GM23338 (cell line): Measurements from ENCODE around the gene UPF2. TPM values are rescaled to one million over a fixed set of nuclear protein-coding genes. Genes with fewer than 3 reads are reported as not detected.

Experiments
- ATAC-seq: fragments of 200-7000 bp; cut with Tn5 transposase; 3 replicates; pipeline ENCODE4 v1.9.1; 2020
- DNase-seq: peaks from one replicate; pipeline ENCODE4 v3.0.0-alpha.2; 2015; ENCODE audit warnings: low spot score
- H2AFZ ChIP-seq: fragments of 200-600 bp; sonication (generic); 2 replicates; pipeline ENCODE4 v1.8.0; 2016; ENCODE audit warnings: antibody characterized with exemption, mild to moderate bottlenecking, moderate library complexity
- H3F3A ChIP-seq: fragments of 200-600 bp; sonication (generic); replicated peaks from 2 replicates; pipeline ENCODE4 v1.8.0; 2017; ENCODE audit warnings: antibody characterized with exemption, mixed run types, low read depth
- H3K27ac ChIP-seq: fragments of 200-600 bp; sonication (generic); 2 replicates; pipeline ENCODE4 v1.6.1; 2016; ENCODE audit warnings: low read depth
- H3K27me3 ChIP-seq: fragments of 200-600 bp; sonication (generic); 2 replicates; pipeline ENCODE4 v1.8.0; 2016; ENCODE audit warnings: mild to moderate bottlenecking, mixed run types, moderate library complexity; ENCODE audit not compliant: insufficient read depth
- H3K36me3 ChIP-seq: fragments of 200-600 bp; sonication (generic); 2 replicates; pipeline ENCODE4 v1.8.0; 2016; ENCODE audit warnings: mild to moderate bottlenecking; ENCODE audit not compliant: insufficient read depth
- H3K4me1 ChIP-seq: fragments of 200-600 bp; sonication (generic); 2 replicates; pipeline ENCODE4 v1.8.0; 2016; ENCODE audit warnings: mild to moderate bottlenecking, moderate library complexity; ENCODE audit not compliant: insufficient read depth
- H3K4me2 ChIP-seq: fragments of 200-600 bp; sonication (generic); 2 replicates; pipeline ENCODE4 v1.7.1; 2017; ENCODE audit warnings: mixed run types
- H3K4me3 ChIP-seq: fragments of 200-600 bp; sonication (generic); 2 replicates; pipeline ENCODE4 v1.6.1; 2016; ENCODE audit warnings: mixed run types
- H3K79me2 ChIP-seq: fragments of 200-600 bp; sonication (generic); replicated peaks from 2 replicates; pipeline ENCODE4 v1.8.0; 2017; ENCODE audit warnings: mild to moderate bottlenecking; ENCODE audit not compliant: insufficient read depth
- H3K9me2 ChIP-seq: fragments of 200-600 bp; sonication (generic); 2 replicates; pipeline ENCODE4 v1.8.0; 2017; ENCODE audit not compliant: insufficient read depth
- H4K20me1 ChIP-seq: fragments of 200-600 bp; sonication (generic); replicated peaks from 2 replicates; pipeline ENCODE4 v1.8.0; 2017; ENCODE audit warnings: mild to moderate bottlenecking; ENCODE audit not compliant: insufficient read depth
- H3K27ac Mint-ChIP-seq: 2 replicates; pipeline ENCODE4 v1.8.0; 2020; ENCODE audit warnings: inconsistent platforms, mild to moderate bottlenecking, moderate library complexity, mixed read lengths
- H3K27me3 Mint-ChIP-seq: 3 replicates; pipeline ENCODE4 v1.8.0; 2022; ENCODE audit warnings: low read depth, mild to moderate bottlenecking, moderate library complexity, mixed read lengths, inconsistent platforms; ENCODE audit not compliant: insufficient read depth, poor library complexity
- H3K36me3 Mint-ChIP-seq: 3 replicates; pipeline ENCODE4 v1.8.0; 2021; ENCODE audit warnings: low read depth, mild to moderate bottlenecking, inconsistent platforms, moderate library complexity, mixed read lengths
- H3K4me1 Mint-ChIP-seq: 3 replicates; pipeline ENCODE4 v1.8.0; 2020; ENCODE audit warnings: mild to moderate bottlenecking, inconsistent platforms, mixed read lengths
- H3K4me3 Mint-ChIP-seq: 3 replicates; pipeline ENCODE4 v1.8.0; 2021; ENCODE audit warnings: moderate library complexity, mild to moderate bottlenecking, inconsistent platforms, mixed read lengths
- H3K9me3 Mint-ChIP-seq: 3 replicates; pipeline ENCODE4 v1.8.0; 2020; ENCODE audit warnings: moderate library complexity, mild to moderate bottlenecking, inconsistent platforms, mixed read lengths
- CREB1 ChIP-seq: fragments of 250-450 bp; sonication (Bioruptor Pico); IDR thresholded peaks from 2 replicates; pipeline ENCODE4 v1.5.0; 2020; ENCODE audit warnings: low read depth, mild to moderate bottlenecking, moderate library complexity
- EZH2phosphoT487 ChIP-seq: fragments of 200-600 bp; sonication (generic); IDR thresholded peaks from one replicate; pipeline ENCODE4 v1.8.1; 2018; ENCODE audit warnings: antibody characterized with exemption; ENCODE audit not compliant: unreplicated experiment
- JUNB ChIP-seq: IDR thresholded peaks from one replicate; pipeline ENCODE4 v1.6.1; 2016; ENCODE audit warnings: antibody characterized with exemption; ENCODE audit not compliant: unreplicated experiment
- POLR2AphosphoS5 ChIP-seq: IDR thresholded peaks from 2 replicates; pipeline ENCODE4 v1.6.1; 2016; ENCODE audit warnings: antibody characterized with exemption, low read depth
- REST ChIP-seq: IDR thresholded peaks from one replicate; pipeline ENCODE4 v1.6.1; 2018; ENCODE audit warnings: antibody characterized with exemption; ENCODE audit not compliant: unreplicated experiment
- STAT1 ChIP-seq: IDR thresholded peaks from one replicate; pipeline ENCODE4 v1.6.1; 2016; ENCODE audit warnings: antibody characterized with exemption; ENCODE audit not compliant: unreplicated experiment
- ZNF114 ChIP-seq: fragments of 250-450 bp; sonication (Bioruptor Pico); IDR thresholded peaks from 2 replicates; pipeline ENCODE4 v1.5.0; 2020; ENCODE audit warnings: mild to moderate bottlenecking, moderate library complexity
- ZNF331 ChIP-seq: fragments of 250-450 bp; sonication (Bioruptor Pico); IDR thresholded peaks from 2 replicates; pipeline ENCODE4 v1.5.0; 2020; ENCODE audit warnings: low read depth, mild to moderate bottlenecking, moderate library complexity
- polyA plus RNA-seq: library from polyadenylated mRNA; unstranded; fragments of >200 nt; fragmentation: Nextera tagmentation; extraction: Ambion mirVana; gene quantifications from 2 replicates; pipeline ENCODE4 v1.2.1, GENCODE V29; 2016
- total RNA-seq: library from RNA; depleted of rRNA; stranded (reverse); fragments of >200 nt; shearing (Covaris generic); gene quantifications from 2 replicates; pipeline ENCODE4 v1.2.3, GENCODE V29; 2014
- TF ChIP-seq, protein P1 (sequence below), 2 experiments: fragments of 200-600 bp in 1 of 2; sonication (generic) in 1 of 2; conservative IDR thresholded peaks; 2 replicates each; pipeline versions ENCODE4 v1.5.1 to v1.6.1; 2016 to 2017; ENCODE audit warnings: antibody characterized with exemption in 2 of 2, low read depth in 2 of 2, mild to moderate bottlenecking in 2 of 2, moderate library complexity in 1 of 2

The UPF2 gene
- total and polyA plus RNA-seq, 2 experiments from 2014 or later = 29.0 to 78.5 TPM

DNA sequence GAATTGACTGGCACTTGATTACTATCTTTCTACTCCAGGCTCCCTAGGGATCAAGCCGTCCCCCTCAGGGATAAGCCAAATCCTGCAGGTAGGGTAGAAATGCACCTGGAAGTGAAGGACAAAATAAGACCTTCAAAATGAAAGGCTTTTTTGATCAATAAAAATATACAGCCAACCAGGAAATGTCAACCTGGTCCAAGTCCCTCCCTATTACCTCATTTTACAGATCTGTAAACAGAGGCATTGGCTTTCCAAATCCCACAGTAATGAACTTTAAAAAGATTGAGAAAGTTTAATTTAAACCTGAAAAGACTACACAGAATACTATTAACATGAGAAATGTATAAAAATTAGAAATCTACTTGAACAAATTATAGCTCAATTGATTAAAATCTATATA, 53.7 kb downstream of the UPF2 start:
- ATAC-seq (no peak), DNase-seq (no peak)
- no peak for TF ChIP-seq CREB1 (CRISPR knock-in tag)
- Histone ChIP-seq H4K20me1 (no peaks in the 10 kb centered on the region), H3K4me2 (no peak overlapping the region), H3K4me3 (no peak overlapping the region), H2AFZ (no peak overlapping the region), H3K9me2 (no peaks in the 10 kb centered on the region), H3K27me3 (no peaks in the 10 kb centered on the region), H3F3A (no peaks in the 10 kb centered on the region), H3K4me1 (no peaks in the 10 kb centered on the region), H3K79me2 (no peaks in the 10 kb centered on the region; the same call in 1 of the 2 replicates), H3K27ac (no peak overlapping the region), H3K36me3 (no peaks in the 10 kb centered on the region)
- Mint-ChIP-seq H3K36me3 (peaks cover 9% of the 10 kb centered on the region), H3K4me1 (no peaks in the 10 kb centered on the region), H3K4me3 (no peak overlapping the region), H3K27ac (no peak overlapping the region), H3K27me3 (peaks cover 4% of the 10 kb centered on the region), H3K9me3 (no peaks in the 10 kb centered on the region)

DNA sequence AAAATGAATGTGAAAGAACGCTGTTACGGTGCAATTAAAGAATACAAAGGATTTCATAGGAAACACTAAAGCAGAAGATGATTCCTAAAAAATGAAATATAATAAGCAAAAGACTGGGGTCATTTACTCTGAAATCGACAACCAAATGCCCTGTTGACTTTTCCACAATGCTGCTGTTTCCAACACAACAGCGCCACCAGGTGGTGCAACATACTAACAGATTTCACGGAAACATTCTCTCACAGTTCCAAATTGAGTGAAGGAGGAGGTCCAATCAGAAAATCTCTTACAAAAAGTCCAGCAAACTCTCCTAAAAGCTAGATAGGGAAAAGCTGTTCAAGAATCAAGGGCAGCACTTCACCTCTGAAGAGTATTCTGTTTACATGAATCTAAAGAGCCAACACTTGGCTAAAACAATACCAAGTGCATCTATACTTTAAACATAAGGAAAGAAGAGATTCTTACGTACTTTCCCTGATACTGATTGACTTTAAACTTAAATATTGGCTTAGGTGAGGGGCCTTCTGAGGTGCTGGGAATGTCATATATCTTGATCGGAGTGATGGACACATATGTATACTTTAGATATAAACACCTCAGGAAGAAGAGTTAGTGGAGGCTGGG, 55.9 kb downstream of the UPF2 start:
- Histone ChIP-seq H3K27ac (no peak overlapping the region; the same call in 1 of the 2 replicates), H3K4me1 (no peaks in the 10 kb centered on the region), H3K27me3 (no peaks in the 10 kb centered on the region), H3K36me3 (no peaks in the 10 kb centered on the region), H4K20me1 (0 out of 2 replicates have a peak, but pooled peaks cover 4% of the 10 kb centered on the region), H3K4me3 (no peak overlapping the region), H2AFZ (no peak overlapping the region), H3K9me2 (no peaks in the 10 kb centered on the region), H3F3A (no peaks in the 10 kb centered on the region), H3K79me2 (no peaks in the 10 kb centered on the region; the same call in 1 of the 2 replicates), H3K4me2 (no peak overlapping the region)
- ATAC-seq (peak; percentile 71), DNase-seq (peak; percentile 94)
- no peaks in the 10 kb centered on the region for H3K4me1 Mint-ChIP-seq
- TF ChIP-seq STAT1 = no peak
- TF ChIP-seq, protein P1, sequence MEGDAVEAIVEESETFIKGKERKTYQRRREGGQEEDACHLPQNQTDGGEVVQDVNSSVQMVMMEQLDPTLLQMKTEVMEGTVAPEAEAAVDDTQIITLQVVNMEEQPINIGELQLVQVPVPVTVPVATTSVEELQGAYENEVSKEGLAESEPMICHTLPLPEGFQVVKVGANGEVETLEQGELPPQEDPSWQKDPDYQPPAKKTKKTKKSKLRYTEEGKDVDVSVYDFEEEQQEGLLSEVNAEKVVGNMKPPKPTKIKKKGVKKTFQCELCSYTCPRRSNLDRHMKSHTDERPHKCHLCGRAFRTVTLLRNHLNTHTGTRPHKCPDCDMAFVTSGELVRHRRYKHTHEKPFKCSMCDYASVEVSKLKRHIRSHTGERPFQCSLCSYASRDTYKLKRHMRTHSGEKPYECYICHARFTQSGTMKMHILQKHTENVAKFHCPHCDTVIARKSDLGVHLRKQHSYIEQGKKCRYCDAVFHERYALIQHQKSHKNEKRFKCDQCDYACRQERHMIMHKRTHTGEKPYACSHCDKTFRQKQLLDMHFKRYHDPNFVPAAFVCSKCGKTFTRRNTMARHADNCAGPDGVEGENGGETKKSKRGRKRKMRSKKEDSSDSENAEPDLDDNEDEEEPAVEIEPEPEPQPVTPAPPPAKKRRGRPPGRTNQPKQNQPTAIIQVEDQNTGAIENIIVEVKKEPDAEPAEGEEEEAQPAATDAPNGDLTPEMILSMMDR (conservative IDR thresholded peaks at IDR 0.05; ENCODE audit: low read depth in 2 of 2) = peak; percentile 96 to 98
- peaks cover 16% of the 10 kb centered on the region for H3K36me3 Mint-ChIP-seq
- no peaks in the 10 kb centered on the region for H3K9me3 Mint-ChIP-seq
- no peak overlapping the region for H3K4me3 Mint-ChIP-seq
- no peak overlapping the region for H3K27ac Mint-ChIP-seq
- H3K27me3 Mint-ChIP-seq = peaks cover 4% of the 10 kb centered on the region

DNA sequence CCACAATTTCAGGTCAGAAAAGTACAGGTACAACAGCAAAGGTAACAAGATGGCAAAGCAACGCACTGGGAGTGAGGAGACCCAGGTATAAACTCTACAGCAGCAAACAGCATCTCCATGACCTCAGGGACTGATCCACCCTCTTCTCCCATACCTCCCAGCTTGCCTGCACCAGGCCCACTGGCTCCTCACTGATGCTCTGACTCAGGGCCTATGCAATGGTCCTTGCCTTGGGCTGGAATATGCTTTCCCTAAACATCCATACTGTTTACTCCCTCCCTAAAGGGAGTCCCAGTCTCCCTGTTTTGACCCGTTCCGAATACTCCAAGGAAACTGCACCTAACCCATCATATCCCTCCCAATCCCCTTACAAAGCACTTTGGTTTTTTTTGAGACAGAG, 60.4 kb downstream of the UPF2 start:
- Histone ChIP-seq H4K20me1 (peaks cover 11% of the 10 kb centered on the region; the same call in 1 of the 2 replicates), H3K4me3 (no peak overlapping the region), H2AFZ (no peak overlapping the region), H3K4me2 (no peak overlapping the region), H3K79me2 (0 out of 2 replicates have a peak, but pooled peaks cover 2% of the 10 kb centered on the region), H3K4me1 (peaks cover 9% of the 10 kb centered on the region), H3K27ac (no peak overlapping the region), H3K9me2 (no peaks in the 10 kb centered on the region), H3F3A (no peaks in the 10 kb centered on the region), H3K27me3 (no peaks in the 10 kb centered on the region), H3K36me3 (no peaks in the 10 kb centered on the region)
- no peak overlapping the region for H3K4me3 Mint-ChIP-seq
- peaks cover 2% of the 10 kb centered on the region for H3K27me3 Mint-ChIP-seq
- DNase-seq (no peak), ATAC-seq (no peak)
- H3K9me3 Mint-ChIP-seq = no peaks in the 10 kb centered on the region
- peaks cover 24% of the 10 kb centered on the region for H3K36me3 Mint-ChIP-seq
- peaks cover 12% of the 10 kb centered on the region for H3K4me1 Mint-ChIP-seq
- H3K27ac Mint-ChIP-seq = no peak overlapping the region; the same call in 1 of the 2 replicates
- TF ChIP-seq ZNF114 (no peak), REST (no peak), POLR2AphosphoS5 (no peak), EZH2phosphoT487 (no peak), ZNF331 (CRISPR knock-in tag) (no peak), JUNB (no peak)
- TF ChIP-seq, protein P1 (conservative IDR thresholded peaks at IDR 0.05; ENCODE audit: low read depth in 2 of 2) = no peak
